ENCODE data around the gene OBSCN. TPM values are rescaled to one million over a fixed set of nuclear protein-coding genes. Genes with fewer than 3 reads are reported as not detected.

Gene OBSCN
- total RNA-seq, 1 donor from 2014 or later = 21.6 TPM

- intact Hi-C loops (cut with micrococcal nuclease) = no loop called here
These were observed 167.1 kb downstream of the OBSCN start for GRCh38 chr1:228374711-228375577.

GRCh38 chr1:228375578-228376261, 167.9 kb downstream of the OBSCN start:
- intact Hi-C loops (cut with micrococcal nuclease) = no loop called here

GRCh38 chr1:228376262-228376628, 168.4 kb downstream of the OBSCN start:
- intact Hi-C loops (cut with micrococcal nuclease) = no loop called here

- intact Hi-C loops (cut with micrococcal nuclease) = no loop called here
These were observed 169.1 kb downstream of the OBSCN start for GRCh38 chr1:228376651-228377631.

GRCh38 chr1:228377664-228378089, 169.8 kb downstream of the OBSCN start:
- intact Hi-C loops (cut with micrococcal nuclease) = loop anchor here (2.0 kb wide), 2 partner anchors 79 to 165 kb away; a partner anchor contains a TSS

GRCh38 chr1:228378090-228378872, 170.4 kb downstream of the OBSCN start:
- intact Hi-C loops (cut with micrococcal nuclease) = loop anchor here (2.0 kb wide), 2 partner anchors 79 to 165 kb away; a partner anchor contains a TSS

- intact Hi-C loops (cut with micrococcal nuclease) = loop anchor here (2.0 kb wide), 2 partner anchors 78 to 166 kb away; a partner anchor contains a TSS
These were observed 171.1 kb downstream of the OBSCN start for GRCh38 chr1:228378873-228379460.

GRCh38 chr1:228379666-228380065, 171.8 kb downstream of the OBSCN start:
- intact Hi-C loops (cut with micrococcal nuclease) = loop anchor here (2.0 kb wide), 2 partner anchors 77 to 167 kb away; a partner anchor contains a TSS

- intact Hi-C loops (cut with micrococcal nuclease) = no loop called here
These were observed 173.5 kb downstream of the OBSCN start for GRCh38 chr1:228381356-228381755.

- intact Hi-C loops (cut with micrococcal nuclease) = no loop called here
These were observed 175.9 kb downstream of the OBSCN start for GRCh38 chr1:228383773-228384172.

- intact Hi-C loops (cut with micrococcal nuclease) = no loop called here
These were observed 177.4 kb downstream of the OBSCN start for GRCh38 chr1:228385232-228385631.

GRCh38 chr1:228387321-228387720, 179.5 kb downstream of the OBSCN start:
- intact Hi-C loops (cut with micrococcal nuclease) = no loop called here

GRCh38 chr1:228390649-228391048, 182.8 kb downstream of the OBSCN start:
- intact Hi-C loops (cut with micrococcal nuclease) = no loop called here

GRCh38 chr1:228391411-228392020, 183.7 kb downstream of the OBSCN start:
- intact Hi-C loops (cut with micrococcal nuclease) = no loop called here

GRCh38 chr1:228392111-228392936, 184.5 kb downstream of the OBSCN start:
- intact Hi-C loops (cut with micrococcal nuclease) = no loop called here

GRCh38 chr1:228393268-228393701, 185.4 kb downstream of the OBSCN start:
- intact Hi-C loops (cut with micrococcal nuclease) = no loop called here

GRCh38 chr1:228393811-228394570, 186.1 kb downstream of the OBSCN start:
- intact Hi-C loops (cut with micrococcal nuclease) = no loop called here

Data from T-helper 2 cell treated with Interferon-gamma antibody and Interleukin-4, amounts not matched to agents 100 ng/mL and 5 ng/mL, for 36 hours (primary cell).